PC-3 (cell line): ENCODE measurements around the gene IRX6. TPM values are rescaled to one million over a fixed set of nuclear protein-coding genes. Genes with fewer than 3 reads are reported as not detected.

Experiments
- ATAC-seq: fragments of 200-7000 bp; cut with Tn5 transposase; 2 replicates; pipeline ENCODE4 v1.9.1; 2020; ENCODE audit warnings: mild to moderate bottlenecking, moderate library complexity
- Bru-seq: library from RNA; stranded (reverse); fragments of 400-500 nt; gene quantifications from one replicate; lab custom pipeline; 2021; lab: Mats Ljungman, UMichigan
- BruChase-seq, 2 experiments: library from RNA; stranded (reverse); fragments of 400-500 nt; gene quantifications; one replicate each; lab custom pipeline; 2021; lab: Mats Ljungman, UMichigan
- BruUV-seq: library from RNA; stranded (reverse); fragments of 400-500 nt; replicated peaks from 2 replicates; lab custom pipeline; 2021; lab: Mats Ljungman, UMichigan
- CTCF ChIA-PET: fragments of 300-600 bp; sonication (Branson Sonifier 250); formaldehyde crosslinking; loops from one replicate; lab custom pipeline; 2022; ENCODE audit warnings: antibody characterized with exemption; lab: Charles Lee
- POLR2A ChIA-PET: fragments of 300-600 bp; sonication (Branson Sonifier 250); formaldehyde crosslinking; loops from one replicate; lab custom pipeline; 2022; ENCODE audit warnings: antibody characterized with exemption; ENCODE audit not compliant: unreplicated experiment; lab: Charles Lee
- DNase-seq: peaks from one replicate; pipeline ENCODE4 v3.0.0-alpha.2; 2015
- H2AFZ ChIP-seq: fragments of 300-600 bp; sonication (generic); 2 replicates; pipeline ENCODE4 v1.6.0; 2016; ENCODE audit warnings: antibody characterized with exemption, low read length
- H3F3A ChIP-seq: fragments of 300-600 bp; sonication (generic); one replicate; pipeline ENCODE4 v1.6.0; 2017; ENCODE audit warnings: antibody characterized with exemption, low read length, control low read depth, mild to moderate bottlenecking; ENCODE audit not compliant: unreplicated experiment
- H3K27ac ChIP-seq: fragments of 300-600 bp; sonication (generic); 2 replicates; pipeline ENCODE4 v1.5.1; 2016; ENCODE audit warnings: mild to moderate bottlenecking, low read length
- H3K27me3 ChIP-seq: fragments of 300-600 bp; sonication (generic); 2 replicates; pipeline ENCODE4 v1.6.1; 2016; ENCODE audit warnings: low read length, mixed read lengths
- H3K36me3 ChIP-seq: fragments of 300-600 bp; sonication (generic); 2 replicates; pipeline ENCODE4 v1.6.1; 2016; ENCODE audit warnings: low read depth, mixed run types, low read length, mixed read lengths
- H3K4me1 ChIP-seq: fragments of 300-600 bp; sonication (generic); 2 replicates; pipeline ENCODE4 v1.5.1; 2016; ENCODE audit warnings: low read length; ENCODE audit not compliant: insufficient read depth
- H3K4me2 ChIP-seq: fragments of 300-600 bp; sonication (generic); 2 replicates; pipeline ENCODE4 v1.6.0; 2016; ENCODE audit warnings: low read length
- H3K4me3 ChIP-seq: fragments of 300-600 bp; sonication (generic); 2 replicates; pipeline ENCODE4 v1.5.1; 2016; ENCODE audit warnings: mild to moderate bottlenecking, low read length, mixed read lengths
- H3K79me2 ChIP-seq: fragments of 300-600 bp; sonication (generic); 2 replicates; pipeline ENCODE4 v1.6.1; 2017; ENCODE audit warnings: low read length, mixed read lengths
- H3K9ac ChIP-seq: fragments of 300-600 bp; sonication (generic); 2 replicates; pipeline ENCODE4 v1.6.0; 2016; ENCODE audit warnings: mild to moderate bottlenecking, low read length
- H3K9me2 ChIP-seq: fragments of 300-600 bp; sonication (generic); replicated peaks from 2 replicates; pipeline ENCODE4 v1.6.1; 2016; ENCODE audit warnings: mixed run types, low read length, mixed read lengths
- H3K9me3 ChIP-seq: fragments of 300-600 bp; sonication (generic); 2 replicates; pipeline ENCODE4 v1.6.1; 2016; ENCODE audit warnings: low read length, mixed read lengths
- H4K20me1 ChIP-seq: fragments of 300-600 bp; sonication (generic); 2 replicates; pipeline ENCODE4 v1.6.1; 2016; ENCODE audit warnings: low read length, mixed read lengths
- EZH2 ChIP-seq: fragments of 300-600 bp; sonication (generic); IDR thresholded peaks from one replicate; pipeline ENCODE4 v1.6.1; 2017; ENCODE audit warnings: antibody characterized with exemption, mild to moderate bottlenecking, low read length; ENCODE audit not compliant: unreplicated experiment
- EZH2phosphoT487 ChIP-seq: fragments of 300-600 bp; sonication (generic); IDR thresholded peaks from 2 replicates; pipeline ENCODE4 v1.6.1; 2018; ENCODE audit warnings: mild to moderate bottlenecking, antibody characterized with exemption, low read length, borderline replicate concordance
- intact Hi-C: fragments of 100-400 bp; cut with micrococcal nuclease; formaldehyde crosslinking; loops from 2 replicates; pipeline ENCODE4 v1.9.0; 2023
- long read RNA-seq: library from polyadenylated mRNA; unstranded; transcript quantifications from one replicate; pipeline ENCODE4 v2.0.0, GENCODE V29; 2021; ENCODE audit not compliant: unreplicated experiment
- total RNA-seq: library from RNA; depleted of rRNA; stranded (reverse); fragments of >200 nt; gene quantifications from 2 replicates; pipeline ENCODE4 v1.2.3, GENCODE V29; 2014; rRNA removed
- TF ChIP-seq, protein P1 (sequence below): fragments of 300-600 bp; sonication (generic); conservative IDR thresholded peaks from 2 replicates; pipeline ENCODE4 v1.5.1; 2017; ENCODE audit warnings: antibody characterized with exemption, low read depth, mild to moderate bottlenecking, low read length

Gene IRX6
- total RNA-seq, result not detected in 2 replicates
- not detected for Bru-seq, nascent RNA
- not detected for BruChase-seq, experiment 1, labeled RNA remaining after a 6-hour chase
- not detected for BruChase-seq, experiment 2, labeled RNA remaining after a 2-hour chase
- long read RNA-seq, result 0 reads

DNA sequence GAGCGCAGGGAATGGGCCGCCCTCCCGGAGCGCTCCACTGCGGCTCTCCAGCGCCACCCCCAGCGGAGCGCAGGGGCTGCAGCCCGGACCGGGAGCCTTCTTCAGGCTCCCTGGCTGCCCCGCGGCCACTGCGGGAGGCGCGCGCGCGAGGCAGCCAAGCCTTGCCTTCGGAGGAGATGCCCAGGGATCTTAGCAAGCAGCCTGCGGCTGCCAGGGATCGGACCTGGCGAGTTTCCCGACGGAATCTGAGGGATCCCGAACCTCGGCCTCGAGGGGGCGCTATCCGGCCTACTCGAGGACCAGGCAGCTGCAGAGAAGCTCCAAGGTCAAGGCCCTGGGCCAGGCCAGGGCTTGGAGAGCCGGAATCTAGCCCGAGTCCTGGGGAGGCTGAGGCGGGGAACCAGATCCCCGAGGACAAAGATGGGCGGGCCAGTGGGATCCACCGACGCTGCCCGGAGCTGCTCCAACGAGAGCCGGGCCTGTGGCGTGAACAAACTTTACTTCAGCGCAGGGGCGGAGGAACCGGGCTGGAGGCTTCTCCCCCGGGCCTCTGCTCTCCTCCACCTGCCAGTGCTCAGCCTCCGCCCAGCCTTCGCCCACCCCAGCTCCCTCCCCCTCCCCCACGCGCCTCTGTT, at the start of gene IRX6:
TSS of gene IRX6 (plus strand) at position 567 of the 635 bp plus-strand sequence. CDS start 889 bp downstream, outside the sequence.
- Histone ChIP-seq H3K4me2 (no peak within 1 kb of the TSS), H3K4me1 (no peaks in the 10 kb centered on the region), H3F3A (no peaks in the 10 kb centered on the region), H4K20me1 (no peaks in the 10 kb centered on the region), H3K27ac (no peak within 1 kb of the TSS), H3K9me3 (no peaks in the 10 kb centered on the region), H3K9ac (no peak within 1 kb of the TSS), H3K36me3 (no peaks in the 10 kb centered on the region), H3K27me3 (peaks cover 14% of the 10 kb centered on the region; the same call in 1 of the 2 replicates), H3K4me3 (no peak within 1 kb of the TSS), H2AFZ (no peak within 1 kb of the TSS), H3K79me2 (no peaks in the 10 kb centered on the region), H3K9me2 (no peaks in the 10 kb centered on the region)
- TF ChIP-seq EZH2phosphoT487 (no peak), EZH2 (no peak)
- TF ChIP-seq, protein P1, sequence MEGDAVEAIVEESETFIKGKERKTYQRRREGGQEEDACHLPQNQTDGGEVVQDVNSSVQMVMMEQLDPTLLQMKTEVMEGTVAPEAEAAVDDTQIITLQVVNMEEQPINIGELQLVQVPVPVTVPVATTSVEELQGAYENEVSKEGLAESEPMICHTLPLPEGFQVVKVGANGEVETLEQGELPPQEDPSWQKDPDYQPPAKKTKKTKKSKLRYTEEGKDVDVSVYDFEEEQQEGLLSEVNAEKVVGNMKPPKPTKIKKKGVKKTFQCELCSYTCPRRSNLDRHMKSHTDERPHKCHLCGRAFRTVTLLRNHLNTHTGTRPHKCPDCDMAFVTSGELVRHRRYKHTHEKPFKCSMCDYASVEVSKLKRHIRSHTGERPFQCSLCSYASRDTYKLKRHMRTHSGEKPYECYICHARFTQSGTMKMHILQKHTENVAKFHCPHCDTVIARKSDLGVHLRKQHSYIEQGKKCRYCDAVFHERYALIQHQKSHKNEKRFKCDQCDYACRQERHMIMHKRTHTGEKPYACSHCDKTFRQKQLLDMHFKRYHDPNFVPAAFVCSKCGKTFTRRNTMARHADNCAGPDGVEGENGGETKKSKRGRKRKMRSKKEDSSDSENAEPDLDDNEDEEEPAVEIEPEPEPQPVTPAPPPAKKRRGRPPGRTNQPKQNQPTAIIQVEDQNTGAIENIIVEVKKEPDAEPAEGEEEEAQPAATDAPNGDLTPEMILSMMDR, result 0 out of 2 replicates have a peak, but pooled peaks have one; percentile 19
- intact Hi-C loops, result no loop called here
- DNase-seq (no peak), ATAC-seq (no peak)
- ChIA-PET POLR2A (no interaction called here), CTCF (no interaction called here)
- BruUV-seq, result no TSS peak

DNA sequence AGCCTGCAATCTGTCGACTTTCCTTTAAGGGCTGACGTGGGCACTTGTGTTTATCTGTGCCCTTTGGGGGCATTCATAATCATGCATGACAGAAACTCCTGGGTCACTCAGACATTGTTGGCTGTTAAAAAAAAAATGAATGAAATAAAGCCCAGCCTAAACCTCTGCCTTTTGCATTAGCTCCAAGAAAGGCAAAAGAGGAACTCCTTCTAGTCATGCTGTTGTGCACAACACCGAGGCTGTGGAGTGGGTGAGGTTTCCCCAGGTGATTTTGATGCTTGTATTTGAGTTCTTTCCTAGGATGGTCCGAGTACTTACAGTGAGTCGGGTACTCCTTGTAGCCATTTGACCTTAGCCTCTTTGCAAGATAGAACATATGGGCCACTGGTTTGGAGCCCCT, 49.6 kb upstream of the IRX6 start:
- no peak overlapping the region for H2AFZ ChIP-seq
- CTCF ChIA-PET, result no interaction called here
- BruUV-seq, result no TSS peak

More for the DNA sequence above, 49.6 kb upstream of the IRX6 start:
- no peaks in the 10 kb centered on the region for H3K36me3 ChIP-seq
- no peak for ATAC-seq
- no peak overlapping the region for H3K27ac ChIP-seq
- no peak overlapping the region for H3K4me3 ChIP-seq
- H3F3A ChIP-seq, result no peaks in the 10 kb centered on the region
- H3K4me1 ChIP-seq, result no peaks in the 10 kb centered on the region
- intact Hi-C loops, result no loop called here
- H4K20me1 ChIP-seq, result no peaks in the 10 kb centered on the region
- DNase-seq, result no peak
- H3K9me2 ChIP-seq, result no peaks in the 10 kb centered on the region
- H3K79me2 ChIP-seq, result no peaks in the 10 kb centered on the region
- no peak overlapping the region for H3K4me2 ChIP-seq
- no peak for TF ChIP-seq EZH2phosphoT487
- no peak for TF ChIP-seq EZH2
- TF ChIP-seq, protein P1, result no peak
- POLR2A ChIA-PET, result no interaction called here
- no peak overlapping the region for H3K9ac ChIP-seq
- no peaks in the 10 kb centered on the region for H3K9me3 ChIP-seq
- H3K27me3 ChIP-seq, result no peaks in the 10 kb centered on the region
